ENCODE results near the gene KHDRBS2. TPM values are rescaled to one million over a fixed set of nuclear protein-coding genes. Genes with fewer than 3 reads are reported as not detected.
A peak's percentile ranks its signal among the peaks of the same experiment; 100 is the strongest.

KHDRBS2 gene
- total and polyA plus RNA-seq, 2 experiments from 2014 or later: 5.4 to 11.7 TPM

GRCh38 chr6:62284725-62285124, 1.3 kb downstream of the KHDRBS2 start:
- Mint-ChIP-seq H3K27me3 (ENCODE audit: insufficient read depth, low read depth, poor library complexity) (peaks cover 1% of the 10 kb centered on the region), H3K4me3 (peak overlapping the region; percentile 82; the same call in 2 of the 3 replicates), H3K9me3 (no peaks in the 10 kb centered on the region; the same call in 2 of the 3 replicates), H3K27ac (no peak overlapping the region), H3K4me1 (peaks cover 11% of the 10 kb centered on the region; the same call in 2 of the 3 replicates), H3K36me3 (ENCODE audit: low read depth) (no peaks in the 10 kb centered on the region)
- Histone ChIP-seq H2AFZ (no peak overlapping the region), H3K27ac (ENCODE audit: low read depth) (no peak overlapping the region), H3K27me3 (ENCODE audit: insufficient read depth) (peaks cover 9% of the 10 kb centered on the region), H3K4me2 (peak overlapping the region; percentile 69), H3K79me2 (replicated peaks; ENCODE audit: insufficient read depth) (peaks cover 18% of the 10 kb centered on the region), H3K4me1 (ENCODE audit: insufficient read depth) (no peaks in the 10 kb centered on the region), H3F3A (replicated peaks; ENCODE audit: low read depth) (no peaks in the 10 kb centered on the region), H3K9me2 (ENCODE audit: insufficient read depth) (no peaks in the 10 kb centered on the region), H4K20me1 (replicated peaks; ENCODE audit: insufficient read depth) (no peaks in the 10 kb centered on the region), H3K4me3 (peak overlapping the region; percentile 65), H3K36me3 (ENCODE audit: insufficient read depth) (no peaks in the 10 kb centered on the region)
- no peak for TF ChIP-seq ETS1 (IDR thresholded peaks at IDR 0.05)
- TF ChIP-seq, protein P1, sequence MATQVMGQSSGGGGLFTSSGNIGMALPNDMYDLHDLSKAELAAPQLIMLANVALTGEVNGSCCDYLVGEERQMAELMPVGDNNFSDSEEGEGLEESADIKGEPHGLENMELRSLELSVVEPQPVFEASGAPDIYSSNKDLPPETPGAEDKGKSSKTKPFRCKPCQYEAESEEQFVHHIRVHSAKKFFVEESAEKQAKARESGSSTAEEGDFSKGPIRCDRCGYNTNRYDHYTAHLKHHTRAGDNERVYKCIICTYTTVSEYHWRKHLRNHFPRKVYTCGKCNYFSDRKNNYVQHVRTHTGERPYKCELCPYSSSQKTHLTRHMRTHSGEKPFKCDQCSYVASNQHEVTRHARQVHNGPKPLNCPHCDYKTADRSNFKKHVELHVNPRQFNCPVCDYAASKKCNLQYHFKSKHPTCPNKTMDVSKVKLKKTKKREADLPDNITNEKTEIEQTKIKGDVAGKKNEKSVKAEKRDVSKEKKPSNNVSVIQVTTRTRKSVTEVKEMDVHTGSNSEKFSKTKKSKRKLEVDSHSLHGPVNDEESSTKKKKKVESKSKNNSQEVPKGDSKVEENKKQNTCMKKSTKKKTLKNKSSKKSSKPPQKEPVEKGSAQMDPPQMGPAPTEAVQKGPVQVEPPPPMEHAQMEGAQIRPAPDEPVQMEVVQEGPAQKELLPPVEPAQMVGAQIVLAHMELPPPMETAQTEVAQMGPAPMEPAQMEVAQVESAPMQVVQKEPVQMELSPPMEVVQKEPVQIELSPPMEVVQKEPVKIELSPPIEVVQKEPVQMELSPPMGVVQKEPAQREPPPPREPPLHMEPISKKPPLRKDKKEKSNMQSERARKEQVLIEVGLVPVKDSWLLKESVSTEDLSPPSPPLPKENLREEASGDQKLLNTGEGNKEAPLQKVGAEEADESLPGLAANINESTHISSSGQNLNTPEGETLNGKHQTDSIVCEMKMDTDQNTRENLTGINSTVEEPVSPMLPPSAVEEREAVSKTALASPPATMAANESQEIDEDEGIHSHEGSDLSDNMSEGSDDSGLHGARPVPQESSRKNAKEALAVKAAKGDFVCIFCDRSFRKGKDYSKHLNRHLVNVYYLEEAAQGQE (IDR thresholded peaks at IDR 0.05; ENCODE audit: unreplicated experiment): no peak
- no peak for TF ChIP-seq ZNF331 (CRISPR knock-in tag; IDR thresholded peaks at IDR 0.05; ENCODE audit: low read depth)
- TF ChIP-seq ZNF114 (CRISPR knock-in tag; IDR thresholded peaks at IDR 0.05): no peak
- TF ChIP-seq EZH2phosphoT487 (IDR thresholded peaks at IDR 0.05; ENCODE audit: unreplicated experiment): no peak
- TF ChIP-seq STAT1 (IDR thresholded peaks at IDR 0.05; ENCODE audit: unreplicated experiment): no peak
- TF ChIP-seq, protein P2, sequence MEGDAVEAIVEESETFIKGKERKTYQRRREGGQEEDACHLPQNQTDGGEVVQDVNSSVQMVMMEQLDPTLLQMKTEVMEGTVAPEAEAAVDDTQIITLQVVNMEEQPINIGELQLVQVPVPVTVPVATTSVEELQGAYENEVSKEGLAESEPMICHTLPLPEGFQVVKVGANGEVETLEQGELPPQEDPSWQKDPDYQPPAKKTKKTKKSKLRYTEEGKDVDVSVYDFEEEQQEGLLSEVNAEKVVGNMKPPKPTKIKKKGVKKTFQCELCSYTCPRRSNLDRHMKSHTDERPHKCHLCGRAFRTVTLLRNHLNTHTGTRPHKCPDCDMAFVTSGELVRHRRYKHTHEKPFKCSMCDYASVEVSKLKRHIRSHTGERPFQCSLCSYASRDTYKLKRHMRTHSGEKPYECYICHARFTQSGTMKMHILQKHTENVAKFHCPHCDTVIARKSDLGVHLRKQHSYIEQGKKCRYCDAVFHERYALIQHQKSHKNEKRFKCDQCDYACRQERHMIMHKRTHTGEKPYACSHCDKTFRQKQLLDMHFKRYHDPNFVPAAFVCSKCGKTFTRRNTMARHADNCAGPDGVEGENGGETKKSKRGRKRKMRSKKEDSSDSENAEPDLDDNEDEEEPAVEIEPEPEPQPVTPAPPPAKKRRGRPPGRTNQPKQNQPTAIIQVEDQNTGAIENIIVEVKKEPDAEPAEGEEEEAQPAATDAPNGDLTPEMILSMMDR (conservative IDR thresholded peaks at IDR 0.05; ENCODE audit: low read depth in 2 of 2): no peak
- no peak for TF ChIP-seq NANOG (IDR thresholded peaks at IDR 0.05; ENCODE audit: borderline replicate concordance)
- no peak for TF ChIP-seq JUNB (IDR thresholded peaks at IDR 0.05; ENCODE audit: unreplicated experiment)
- TF ChIP-seq POLR2AphosphoS5 (IDR thresholded peaks at IDR 0.05; ENCODE audit: low read depth): no peak
- no peak for TF ChIP-seq EZH2 (IDR thresholded peaks at IDR 0.05; ENCODE audit: low read depth, unreplicated experiment)
- no peak for TF ChIP-seq CREB1 (CRISPR knock-in tag; IDR thresholded peaks at IDR 0.05; ENCODE audit: low read depth)
- no peak for TF ChIP-seq ZNF462 (CRISPR knock-in tag; IDR thresholded peaks at IDR 0.05)
- no peak for DNase-seq (ENCODE audit: low spot score)
- no peak for ATAC-seq

Data from GM23338 (cell line).